ENCODE measurements around the gene TRIM32. TPM values are rescaled to one million over a fixed set of nuclear protein-coding genes. Genes with fewer than 3 reads are reported as not detected.

TRIM32 gene
- total RNA-seq, 1 donor from 2014 or later = 33.7 TPM

GRCh38 chr9:116662646-116663310 is 24.3 kb upstream of the TRIM32 start:
- H3K27ac Mint-ChIP-seq (ENCODE audit: unreplicated experiment) = no peak overlapping the region
- Histone ChIP-seq H3K4me3 (ENCODE audit: insufficient read depth, low read depth, low read length) (no peak overlapping the region), H3K36me3 (ENCODE audit: insufficient read depth, low read length) (no peaks in the 10 kb centered on the region), H3K4me2 (ENCODE audit: low read length) (no peak overlapping the region), H3K79me2 (ENCODE audit: insufficient read depth, low read length) (no peaks in the 10 kb centered on the region), H3K27me3 (ENCODE audit: insufficient read depth, low read length) (peaks cover 3% of the 10 kb centered on the region), H4K20me1 (ENCODE audit: insufficient read depth, low read length) (no peaks in the 10 kb centered on the region), H3K9me3 (ENCODE audit: insufficient read depth, low read depth, low read length) (no peaks in the 10 kb centered on the region), H3K9ac (ENCODE audit: low read length) (no peak overlapping the region), H3K27ac (ENCODE audit: low read depth, low read length) (no peak overlapping the region), H3K4me1 (ENCODE audit: insufficient read depth, low read length) (no peaks in the 10 kb centered on the region), H2AFZ (ENCODE audit: low read depth, low read length) (no peak overlapping the region)
- no peaks in the 10 kb centered on the region for H3K9me3 Mint-ChIP-seq (ENCODE audit: unreplicated experiment)
- no peak for DNase-seq (ENCODE audit: low read depth)
- no peak overlapping the region for H3K4me3 Mint-ChIP-seq (ENCODE audit: unreplicated experiment)
- TF ChIP-seq, protein P1, sequence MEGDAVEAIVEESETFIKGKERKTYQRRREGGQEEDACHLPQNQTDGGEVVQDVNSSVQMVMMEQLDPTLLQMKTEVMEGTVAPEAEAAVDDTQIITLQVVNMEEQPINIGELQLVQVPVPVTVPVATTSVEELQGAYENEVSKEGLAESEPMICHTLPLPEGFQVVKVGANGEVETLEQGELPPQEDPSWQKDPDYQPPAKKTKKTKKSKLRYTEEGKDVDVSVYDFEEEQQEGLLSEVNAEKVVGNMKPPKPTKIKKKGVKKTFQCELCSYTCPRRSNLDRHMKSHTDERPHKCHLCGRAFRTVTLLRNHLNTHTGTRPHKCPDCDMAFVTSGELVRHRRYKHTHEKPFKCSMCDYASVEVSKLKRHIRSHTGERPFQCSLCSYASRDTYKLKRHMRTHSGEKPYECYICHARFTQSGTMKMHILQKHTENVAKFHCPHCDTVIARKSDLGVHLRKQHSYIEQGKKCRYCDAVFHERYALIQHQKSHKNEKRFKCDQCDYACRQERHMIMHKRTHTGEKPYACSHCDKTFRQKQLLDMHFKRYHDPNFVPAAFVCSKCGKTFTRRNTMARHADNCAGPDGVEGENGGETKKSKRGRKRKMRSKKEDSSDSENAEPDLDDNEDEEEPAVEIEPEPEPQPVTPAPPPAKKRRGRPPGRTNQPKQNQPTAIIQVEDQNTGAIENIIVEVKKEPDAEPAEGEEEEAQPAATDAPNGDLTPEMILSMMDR (IDR thresholded peaks at IDR 0.05; ENCODE audit: insufficient read depth, low read depth, low read length) = no peak
- TF ChIP-seq EZH2 (IDR thresholded peaks at IDR 0.05; ENCODE audit: insufficient read depth, low read length) = no peak
- H3K27me3 Mint-ChIP-seq (ENCODE audit: low read depth, unreplicated experiment) = no peaks in the 10 kb centered on the region
- H3K36me3 Mint-ChIP-seq (ENCODE audit: low read depth, unreplicated experiment) = no peaks in the 10 kb centered on the region
- no peak for FAIRE-seq
- peaks cover 6% of the 10 kb centered on the region for H3K4me1 Mint-ChIP-seq (ENCODE audit: low read depth, unreplicated experiment)

GRCh38 chr9:116663581-116663980 is 23.5 kb upstream of the TRIM32 start:
- Mint-ChIP-seq H3K27me3 (ENCODE audit: low read depth, unreplicated experiment) (no peaks in the 10 kb centered on the region), H3K4me3 (ENCODE audit: unreplicated experiment) (no peak overlapping the region), H3K27ac (ENCODE audit: unreplicated experiment) (no peak overlapping the region), H3K36me3 (ENCODE audit: low read depth, unreplicated experiment) (no peaks in the 10 kb centered on the region), H3K4me1 (ENCODE audit: low read depth, unreplicated experiment) (peaks cover 6% of the 10 kb centered on the region), H3K9me3 (ENCODE audit: unreplicated experiment) (no peaks in the 10 kb centered on the region)
- TF ChIP-seq, protein P1 (IDR thresholded peaks at IDR 0.05; ENCODE audit: insufficient read depth, low read depth, low read length) = no peak
- TF ChIP-seq EZH2 (IDR thresholded peaks at IDR 0.05; ENCODE audit: insufficient read depth, low read length) = no peak
- Histone ChIP-seq H3K9me3 (ENCODE audit: insufficient read depth, low read depth, low read length) (no peaks in the 10 kb centered on the region), H3K27me3 (ENCODE audit: insufficient read depth, low read length) (peaks cover 3% of the 10 kb centered on the region), H3K27ac (ENCODE audit: low read depth, low read length) (no peak overlapping the region), H3K9ac (ENCODE audit: low read length) (no peak overlapping the region), H3K4me3 (ENCODE audit: insufficient read depth, low read depth, low read length) (no peak overlapping the region), H3K36me3 (ENCODE audit: insufficient read depth, low read length) (no peaks in the 10 kb centered on the region), H3K4me1 (ENCODE audit: insufficient read depth, low read length) (no peaks in the 10 kb centered on the region), H4K20me1 (ENCODE audit: insufficient read depth, low read length) (no peaks in the 10 kb centered on the region), H3K79me2 (ENCODE audit: insufficient read depth, low read length) (no peaks in the 10 kb centered on the region), H3K4me2 (ENCODE audit: low read length) (no peak overlapping the region), H2AFZ (ENCODE audit: low read depth, low read length) (no peak overlapping the region)
- no peak for DNase-seq (ENCODE audit: low read depth)
- no peak for FAIRE-seq

GRCh38 chr9:116668970-116669695 is 18.0 kb upstream of the TRIM32 start:
- H3K27me3 Mint-ChIP-seq (ENCODE audit: low read depth, unreplicated experiment) = no peaks in the 10 kb centered on the region
- no peak overlapping the region for H3K27ac Mint-ChIP-seq (ENCODE audit: unreplicated experiment)
- TF ChIP-seq EZH2 (IDR thresholded peaks at IDR 0.05; ENCODE audit: insufficient read depth, low read length) = no peak
- TF ChIP-seq, protein P1 (IDR thresholded peaks at IDR 0.05; ENCODE audit: insufficient read depth, low read depth, low read length) = no peak
- peaks cover 2% of the 10 kb centered on the region for H3K36me3 Mint-ChIP-seq (ENCODE audit: low read depth, unreplicated experiment)
- DNase-seq (ENCODE audit: low read depth) (no peak), FAIRE-seq (no peak)
- Histone ChIP-seq H3K9me3 (ENCODE audit: insufficient read depth, low read depth, low read length) (peaks cover 3% of the 10 kb centered on the region), H3K9ac (ENCODE audit: low read length) (no peak overlapping the region), H3K36me3 (ENCODE audit: insufficient read depth, low read length) (no peaks in the 10 kb centered on the region), H2AFZ (ENCODE audit: low read depth, low read length) (no peak overlapping the region), H3K27me3 (ENCODE audit: insufficient read depth, low read length) (no peaks in the 10 kb centered on the region), H3K4me3 (ENCODE audit: insufficient read depth, low read depth, low read length) (no peak overlapping the region), H4K20me1 (ENCODE audit: insufficient read depth, low read length) (no peaks in the 10 kb centered on the region), H3K4me1 (ENCODE audit: insufficient read depth, low read length) (no peaks in the 10 kb centered on the region), H3K79me2 (ENCODE audit: insufficient read depth, low read length) (no peaks in the 10 kb centered on the region), H3K27ac (ENCODE audit: low read depth, low read length) (no peak overlapping the region), H3K4me2 (ENCODE audit: low read length) (no peak overlapping the region)
- no peak overlapping the region for H3K4me3 Mint-ChIP-seq (ENCODE audit: unreplicated experiment)
- H3K9me3 Mint-ChIP-seq (ENCODE audit: unreplicated experiment) = no peaks in the 10 kb centered on the region
- peaks cover 7% of the 10 kb centered on the region for H3K4me1 Mint-ChIP-seq (ENCODE audit: low read depth, unreplicated experiment)

Measured in astrocyte (in vitro differentiated cells and primary cell).